RWPE1 (cell line): ENCODE data around the gene ZC3H18.

ENCODE experiments used
- CTCF ChIA-PET: fragments of 350-600 bp; sonication (Branson Sonifier 250); formaldehyde crosslinking; extraction: SDS; loops from one replicate; lab custom pipeline; 2021; lab: Yijun Ruan, JAX
- POLR2A ChIA-PET: fragments of 400-600 bp; formaldehyde crosslinking; extraction: SDS; loops from one replicate; lab custom pipeline; 2020; ENCODE audit warnings: antibody characterized with exemption; ENCODE audit not compliant: low non-redundant PET; lab: Yijun Ruan, JAX
- DNase-seq: peaks from one replicate; pipeline ENCODE4 v3.0.0; 2012; ENCODE audit warnings: low spot score
- H3K27ac ChIP-seq: fragments of 450-650 bp; 2 replicates; pipeline ENCODE4 v1.5.1; 2017
- TF ChIP-seq, protein P1 (sequence below): fragments of 450-650 bp; conservative IDR thresholded peaks from 2 replicates; pipeline ENCODE4 v1.5.1; 2017; ENCODE audit warnings: low read depth, mild to moderate bottlenecking

The ZC3H18 gene

DNA sequence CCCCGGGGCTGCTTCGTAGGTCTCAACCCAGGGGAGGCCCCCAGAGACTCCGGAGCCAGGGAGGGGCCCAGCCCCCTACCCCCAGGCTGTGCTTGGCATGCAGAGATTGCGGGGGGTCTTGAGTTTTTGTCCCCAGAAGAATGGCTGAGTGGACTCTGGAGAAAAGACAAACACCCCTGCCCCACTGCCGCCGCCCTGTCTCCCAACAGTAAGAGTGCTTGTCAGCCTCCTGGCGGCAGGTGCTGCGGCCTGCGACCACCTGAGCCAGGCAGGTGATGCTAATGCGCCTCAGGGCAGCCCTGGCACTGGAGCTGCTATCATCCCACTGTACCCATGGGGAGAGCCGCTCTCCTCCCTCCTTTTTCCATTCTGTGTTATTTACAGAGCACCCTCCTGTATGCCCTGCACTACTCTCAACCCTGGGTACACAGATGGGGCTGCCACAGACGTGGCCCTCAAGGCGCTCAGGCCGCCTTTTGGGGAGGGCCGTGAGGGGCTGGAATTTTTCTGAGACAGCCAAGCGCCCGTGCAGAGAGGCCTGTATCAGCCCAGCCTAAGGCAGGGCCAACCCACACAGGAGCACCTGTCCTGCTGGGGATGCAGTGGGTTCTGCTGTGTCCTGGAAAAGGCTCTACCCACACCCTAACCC, 65.6 kb downstream of the ZC3H18 start:
- DNase-seq = no peak
- ChIA-PET CTCF (no interaction called here), POLR2A (interaction anchor here (0.5 kb wide), 1 partner anchor 45 kb away, joined by 5 read pairs; no protein-coding TSS in a partner anchor)

DNA sequence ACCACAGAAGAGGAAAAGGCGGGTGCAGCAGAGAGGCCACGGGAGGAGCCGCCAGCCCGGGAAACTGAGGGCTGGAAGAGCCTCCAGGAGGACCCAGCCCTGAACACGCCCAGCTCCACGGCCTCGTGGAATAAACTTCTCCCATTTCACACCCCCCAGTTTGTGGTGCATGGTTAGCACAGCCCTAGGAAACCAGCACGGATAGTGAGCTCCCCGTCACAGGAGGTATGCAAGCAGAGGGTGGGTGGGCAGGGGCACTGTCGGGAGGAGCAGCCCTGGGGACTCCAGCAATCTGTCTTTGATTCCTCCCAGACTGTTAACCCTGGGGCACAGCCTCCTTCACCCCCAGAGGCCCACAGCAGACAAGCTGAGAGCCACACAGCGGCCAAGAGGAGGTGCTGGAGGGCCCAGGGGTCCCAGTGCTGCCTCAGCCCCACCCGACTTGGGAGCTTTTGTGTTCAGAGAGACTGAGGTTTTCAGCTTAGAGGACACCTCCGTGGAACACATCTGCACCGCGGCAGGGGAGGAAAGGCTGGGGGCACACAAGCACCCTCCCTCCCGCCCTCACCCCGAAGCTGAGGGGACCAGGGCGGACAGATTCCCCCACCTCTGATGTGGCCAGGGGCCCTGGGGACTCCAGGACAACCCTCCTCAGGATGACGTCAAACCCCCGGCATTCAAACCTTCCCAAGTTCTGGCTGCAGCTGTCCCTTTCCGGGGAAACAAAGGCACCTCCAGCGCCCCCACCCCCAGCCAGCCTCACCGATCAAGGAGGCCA, 66.5 kb downstream of the ZC3H18 start:
- ChIA-PET POLR2A (no interaction called here), CTCF (no interaction called here)
- no peak overlapping the region for H3K27ac ChIP-seq
- TF ChIP-seq, protein P1, sequence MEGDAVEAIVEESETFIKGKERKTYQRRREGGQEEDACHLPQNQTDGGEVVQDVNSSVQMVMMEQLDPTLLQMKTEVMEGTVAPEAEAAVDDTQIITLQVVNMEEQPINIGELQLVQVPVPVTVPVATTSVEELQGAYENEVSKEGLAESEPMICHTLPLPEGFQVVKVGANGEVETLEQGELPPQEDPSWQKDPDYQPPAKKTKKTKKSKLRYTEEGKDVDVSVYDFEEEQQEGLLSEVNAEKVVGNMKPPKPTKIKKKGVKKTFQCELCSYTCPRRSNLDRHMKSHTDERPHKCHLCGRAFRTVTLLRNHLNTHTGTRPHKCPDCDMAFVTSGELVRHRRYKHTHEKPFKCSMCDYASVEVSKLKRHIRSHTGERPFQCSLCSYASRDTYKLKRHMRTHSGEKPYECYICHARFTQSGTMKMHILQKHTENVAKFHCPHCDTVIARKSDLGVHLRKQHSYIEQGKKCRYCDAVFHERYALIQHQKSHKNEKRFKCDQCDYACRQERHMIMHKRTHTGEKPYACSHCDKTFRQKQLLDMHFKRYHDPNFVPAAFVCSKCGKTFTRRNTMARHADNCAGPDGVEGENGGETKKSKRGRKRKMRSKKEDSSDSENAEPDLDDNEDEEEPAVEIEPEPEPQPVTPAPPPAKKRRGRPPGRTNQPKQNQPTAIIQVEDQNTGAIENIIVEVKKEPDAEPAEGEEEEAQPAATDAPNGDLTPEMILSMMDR = no peak
- DNase-seq = no peak

More for the DNA sequence above, 65.6 kb downstream of the ZC3H18 start:
- no peak overlapping the region for H3K27ac ChIP-seq
- TF ChIP-seq, protein P1 = no peak

DNA sequence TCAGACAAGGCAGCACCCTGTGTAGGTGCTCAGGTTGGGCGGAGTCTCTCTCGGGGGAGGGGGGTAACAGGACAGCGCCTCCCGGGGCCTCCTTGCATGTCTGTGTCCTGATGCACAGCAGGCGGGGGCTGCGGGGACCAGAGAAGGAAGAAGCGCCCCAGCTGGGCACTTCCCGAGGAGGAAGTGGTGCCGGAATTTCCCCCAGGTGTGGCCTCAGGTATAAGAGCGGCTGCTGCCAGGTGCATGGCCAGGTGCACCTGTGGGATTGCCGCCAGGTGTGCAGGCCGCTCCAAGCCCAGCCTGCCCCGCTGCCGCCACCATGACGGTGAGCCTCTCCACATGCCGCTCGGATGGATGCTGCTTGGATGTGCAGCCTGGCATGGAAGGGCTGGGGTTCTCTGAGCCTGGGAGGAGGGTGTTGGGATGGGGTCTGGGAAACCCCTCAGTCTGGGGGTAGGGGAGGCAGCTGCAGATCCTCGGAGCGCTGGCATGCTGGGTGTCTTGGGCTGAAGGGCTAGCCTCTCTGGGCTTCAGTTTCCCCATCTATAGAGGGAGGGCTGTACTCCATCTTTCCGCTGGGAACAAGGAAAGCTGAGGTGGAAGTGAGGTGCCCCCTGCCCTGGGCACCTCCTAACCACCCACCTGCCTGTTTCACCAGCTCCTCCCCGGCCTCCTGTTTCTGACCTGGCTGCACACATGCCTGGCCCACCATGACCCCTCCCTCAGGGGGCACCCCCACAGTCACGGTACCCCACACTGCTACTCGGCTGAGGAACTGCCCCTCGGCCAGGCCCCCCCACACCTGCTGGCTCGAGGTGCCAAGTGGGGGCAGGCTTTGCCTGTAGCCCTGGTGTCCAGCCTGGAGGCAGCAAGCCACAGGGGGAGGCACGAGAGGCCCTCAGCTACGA, 68.4 kb downstream of the ZC3H18 start, which contains the start of gene IL17C:
Gene IL17C (plus strand): TSS at position 250 of the 908 bp plus-strand sequence. CDS start 70 bp downstream, at position 320.
- ChIA-PET POLR2A (no interaction called here), CTCF (no interaction called here)
- no peak within 1 kb of the TSS for H3K27ac ChIP-seq
- DNase-seq = peak; percentile 53
- TF ChIP-seq, protein P1 = no peak

DNA sequence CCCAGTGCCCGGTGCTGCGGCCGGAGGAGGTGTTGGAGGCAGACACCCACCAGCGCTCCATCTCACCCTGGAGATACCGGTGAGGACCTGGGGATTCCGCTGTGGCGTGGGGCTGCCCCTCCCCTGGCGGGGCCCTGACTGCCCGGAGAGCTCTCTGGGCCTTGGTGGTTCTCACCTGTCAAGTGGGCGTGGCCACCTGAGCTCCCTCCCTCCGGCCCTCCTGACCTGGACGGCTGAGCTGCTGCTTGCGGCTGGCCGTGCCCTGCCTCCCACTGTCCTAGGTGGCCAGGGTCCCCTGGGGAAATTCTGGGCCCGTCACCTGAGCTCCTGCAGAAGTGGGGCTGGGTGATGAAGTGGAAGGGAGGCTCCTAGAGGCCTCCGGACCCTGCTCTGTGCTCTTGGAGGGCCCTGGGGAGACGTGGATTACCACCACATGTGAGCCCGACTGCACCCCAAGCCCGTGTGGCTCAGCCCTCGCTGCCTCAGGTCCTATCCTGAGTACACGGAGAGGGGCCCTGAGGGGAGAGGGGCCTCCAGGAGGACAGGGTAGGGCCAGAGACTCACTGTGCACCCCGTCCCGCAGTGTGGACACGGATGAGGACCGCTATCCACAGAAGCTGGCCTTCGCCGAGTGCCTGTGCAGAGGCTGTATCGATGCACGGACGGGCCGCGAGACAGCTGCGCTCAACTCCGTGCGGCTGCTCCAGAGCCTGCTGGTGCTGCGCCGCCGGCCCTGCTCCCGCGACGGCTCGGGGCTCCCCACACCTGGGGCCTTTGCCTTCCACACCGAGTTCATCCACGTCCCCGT, 69.2 kb downstream of the ZC3H18 start:
- DNase-seq = no peak
- POLR2A ChIA-PET = no interaction called here
- CTCF ChIA-PET = no interaction called here
- TF ChIP-seq, protein P1 = no peak
- no peak overlapping the region for H3K27ac ChIP-seq

DNA sequence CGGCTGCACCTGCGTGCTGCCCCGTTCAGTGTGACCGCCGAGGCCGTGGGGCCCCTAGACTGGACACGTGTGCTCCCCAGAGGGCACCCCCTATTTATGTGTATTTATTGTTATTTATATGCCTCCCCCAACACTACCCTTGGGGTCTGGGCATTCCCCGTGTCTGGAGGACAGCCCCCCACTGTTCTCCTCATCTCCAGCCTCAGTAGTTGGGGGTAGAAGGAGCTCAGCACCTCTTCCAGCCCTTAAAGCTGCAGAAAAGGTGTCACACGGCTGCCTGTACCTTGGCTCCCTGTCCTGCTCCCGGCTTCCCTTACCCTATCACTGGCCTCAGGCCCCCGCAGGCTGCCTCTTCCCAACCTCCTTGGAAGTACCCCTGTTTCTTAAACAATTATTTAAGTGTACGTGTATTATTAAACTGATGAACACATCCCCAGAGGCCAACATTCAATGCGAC, 69.9 kb downstream of the ZC3H18 start:
- no peak overlapping the region for H3K27ac ChIP-seq
- ChIA-PET POLR2A (no interaction called here), CTCF (interaction anchor here (0.7 kb wide), 1 partner anchor 9 kb away, joined by 3 read pairs; no protein-coding TSS in a partner anchor)
- no peak for DNase-seq
- TF ChIP-seq, protein P1 = no peak
